K562 (cell line): ENCODE data around the gene HSPA1B. TPM values are rescaled to one million over a fixed set of nuclear protein-coding genes. Genes with fewer than 3 reads are reported as not detected.

Experiments used
- BRF1 ChIP-seq: IDR thresholded peaks from 3 replicates; pipeline ENCODE4 v1.6.1; 2011; ENCODE audit warnings: borderline replicate concordance, mild to moderate bottlenecking; ENCODE audit not compliant: insufficient read length; ENCODE audit errors: extremely low read depth
- GTF2E2 ChIP-seq: fragments of 200-800 bp; sonication (Bioruptor generic); IDR thresholded peaks from 2 replicates; pipeline ENCODE4 v1.6.1; 2016; ENCODE audit warnings: missing genetic modification characterization, missing compliant biosample characterization
- MCM2 ChIP-seq: fragments of 450-650 bp; IDR thresholded peaks from 2 replicates; pipeline ENCODE4 v1.6.1; 2017; ENCODE audit warnings: low read depth, mild to moderate bottlenecking
- MCM5 ChIP-seq: fragments of 450-650 bp; IDR thresholded peaks from 2 replicates; pipeline ENCODE4 v1.6.1; 2016; ENCODE audit warnings: low read depth
- NONO ChIP-seq, 2 experiments: fragments of 200-400 bp in 1 of 2; fragments of 450-650 bp in 1 of 2; formaldehyde crosslinking in 1 of 2; IDR thresholded peaks; 2 replicates each; pipeline ENCODE4 v1.6.1; 2017; ENCODE audit warnings: low read depth in 2 of 2, mild to moderate bottlenecking in 2 of 2, moderate library complexity in 2 of 2, low read length in 1 of 2
- POLR2G ChIP-seq: fragments of 200-400 bp; formaldehyde crosslinking; IDR thresholded peaks from 2 replicates; pipeline ENCODE4 v1.6.1; 2017; ENCODE audit warnings: low read depth, mild to moderate bottlenecking, antibody characterized with exemption, low read length, moderate library complexity
- RUNX1 ChIP-seq: sonication (generic); IDR thresholded peaks from 2 replicates; pipeline ENCODE4 v1.6.1; 2016; ENCODE audit warnings: antibody characterized with exemption, low read depth
- SAFB ChIP-seq: fragments of 200-400 bp; formaldehyde crosslinking; IDR thresholded peaks from 2 replicates; pipeline ENCODE4 v1.6.1; 2017; ENCODE audit warnings: low read depth, low read length, borderline replicate concordance
- ZNF76 ChIP-seq: fragments of 250-450 bp; sonication (Bioruptor Pico); IDR thresholded peaks from 2 replicates; pipeline ENCODE4 v1.4.0; 2020; ENCODE audit warnings: mild to moderate bottlenecking, moderate library complexity, borderline replicate concordance
- ZNF780A ChIP-seq: fragments of 250-450 bp; sonication (Bioruptor Pico); IDR thresholded peaks from 2 replicates; pipeline ENCODE4 v1.5.0; 2021; ENCODE audit warnings: mild to moderate bottlenecking
- polyA plus RNA-seq, 8 experiments: library from polyadenylated mRNA; depleted of rRNA in 4 of 8; stranded (reverse) in 5 of 8; unstranded in 3 of 8; fragments of >200 nt; fragmentation: Nextera tagmentation in 2 of 8; fragmentation: Illumina TruSeq in 1 of 8; extraction: Ambion mirVana in 2 of 8; extraction: Trizol in 1 of 8; gene quantifications; 2 replicates each; pipeline versions ENCODE4 v1.2.1 to v1.2.3, GENCODE V29; 2011 to 2014; ENCODE audit warnings: inconsistent platforms in 1 of 8, missing spikeins in 1 of 8
- total RNA-seq, 7 experiments: library from RNA; depleted of rRNA in 6 of 7; stranded (reverse); fragments of >200 nt in 6 of 7; fragmentation: Illumina TruSeq in 2 of 7; extraction: Trizol in 2 of 7; gene quantifications; 2 replicates each; pipeline versions ENCODE4 v1.2.1 to v1.2.3, GENCODE V29; 2011 to 2021; ENCODE audit warnings: low replicate concordance in 1 of 7
- TF ChIP-seq, protein P1 (sequence below): sonication (generic); formaldehyde crosslinking; IDR thresholded peaks from 2 replicates; pipeline ENCODE4 v1.8.1; 2023; ENCODE audit warnings: mild to moderate bottlenecking, missing genetic modification reagents
- TF ChIP-seq, protein P2 (sequence below), 2 experiments: fragments of 450-650 bp; conservative IDR thresholded peaks; 2 replicates each; pipeline ENCODE4 v1.6.1; 2017; ENCODE audit warnings: mild to moderate bottlenecking in 2 of 2, moderate library complexity in 2 of 2
- TF ChIP-seq, protein P3 (sequence below): sonication (generic); formaldehyde crosslinking; IDR thresholded peaks from 2 replicates; pipeline ENCODE4 v1.8.1; 2023; ENCODE audit warnings: missing genetic modification reagents, mild to moderate bottlenecking, borderline replicate concordance

The HSPA1B gene
- total and polyA plus RNA-seq, 9 of the 15 experiments (the other 6 are each of a cell fraction or from before 2014, with no cell fraction given): 0.27 to 227 (median 51.2) TPM

DNA sequence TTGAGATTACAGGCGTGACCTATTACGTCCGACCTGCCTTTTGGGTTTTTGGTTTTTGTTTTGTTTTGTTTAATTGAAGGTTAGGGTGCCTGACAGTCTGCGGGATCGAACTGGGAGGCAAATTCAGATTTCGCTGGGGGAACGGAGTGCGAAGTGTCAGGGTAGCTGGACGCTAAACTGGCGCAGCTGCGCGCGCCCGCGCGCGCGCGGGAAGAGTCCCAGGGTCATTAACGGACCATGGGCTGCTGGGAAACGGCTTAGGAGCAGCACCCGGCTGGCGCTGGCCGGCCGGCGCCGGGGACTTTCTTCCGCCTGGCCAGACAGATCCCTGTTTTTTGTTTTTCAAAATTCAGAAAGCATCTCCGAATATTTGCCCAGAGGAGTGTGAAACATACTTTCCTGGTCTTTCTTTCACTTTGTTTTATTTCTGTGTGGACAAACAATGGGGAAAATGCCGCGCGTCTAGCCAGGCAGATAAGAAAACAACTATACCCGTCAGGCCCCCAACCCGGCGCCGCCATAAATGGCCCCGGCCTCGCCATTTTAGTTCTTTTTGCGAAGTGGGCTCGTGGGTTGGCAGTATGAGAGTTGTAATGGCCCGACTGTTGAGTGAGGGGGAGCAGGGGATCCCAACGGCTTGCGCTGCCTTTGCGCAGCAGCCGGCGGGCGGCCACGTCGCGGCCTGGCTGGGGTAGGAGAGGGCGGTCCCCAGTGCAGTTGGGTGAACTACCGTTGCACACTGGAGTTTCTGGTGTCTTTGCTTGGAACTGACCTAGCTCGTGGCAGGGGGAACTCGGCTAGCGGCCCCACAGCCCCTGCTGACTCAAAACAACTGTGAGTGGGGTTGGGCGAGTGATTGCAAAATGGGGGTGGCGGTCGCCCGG lies 7.1 kb downstream of the HSPA1B start (continued):
- TF ChIP-seq, protein P1, sequence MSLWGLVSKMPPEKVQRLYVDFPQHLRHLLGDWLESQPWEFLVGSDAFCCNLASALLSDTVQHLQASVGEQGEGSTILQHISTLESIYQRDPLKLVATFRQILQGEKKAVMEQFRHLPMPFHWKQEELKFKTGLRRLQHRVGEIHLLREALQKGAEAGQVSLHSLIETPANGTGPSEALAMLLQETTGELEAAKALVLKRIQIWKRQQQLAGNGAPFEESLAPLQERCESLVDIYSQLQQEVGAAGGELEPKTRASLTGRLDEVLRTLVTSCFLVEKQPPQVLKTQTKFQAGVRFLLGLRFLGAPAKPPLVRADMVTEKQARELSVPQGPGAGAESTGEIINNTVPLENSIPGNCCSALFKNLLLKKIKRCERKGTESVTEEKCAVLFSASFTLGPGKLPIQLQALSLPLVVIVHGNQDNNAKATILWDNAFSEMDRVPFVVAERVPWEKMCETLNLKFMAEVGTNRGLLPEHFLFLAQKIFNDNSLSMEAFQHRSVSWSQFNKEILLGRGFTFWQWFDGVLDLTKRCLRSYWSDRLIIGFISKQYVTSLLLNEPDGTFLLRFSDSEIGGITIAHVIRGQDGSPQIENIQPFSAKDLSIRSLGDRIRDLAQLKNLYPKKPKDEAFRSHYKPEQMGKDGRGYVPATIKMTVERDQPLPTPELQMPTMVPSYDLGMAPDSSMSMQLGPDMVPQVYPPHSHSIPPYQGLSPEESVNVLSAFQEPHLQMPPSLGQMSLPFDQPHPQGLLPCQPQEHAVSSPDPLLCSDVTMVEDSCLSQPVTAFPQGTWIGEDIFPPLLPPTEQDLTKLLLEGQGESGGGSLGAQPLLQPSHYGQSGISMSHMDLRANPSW: no peak; the same call in 1 of the 2 replicates
- TF ChIP-seq SAFB: peak; percentile 58; the same call in 1 of the 2 replicates
- TF ChIP-seq POLR2G: peak; percentile 100
- TF ChIP-seq BRF1: no peak
- no peak for TF ChIP-seq MCM5
- peak; percentile 100 for TF ChIP-seq GTF2E2 (tag)
- TF ChIP-seq NONO (IDR thresholded peaks at IDR 0.05; ENCODE audit: low read depth in 2 of 2, low read length in 1 of 2): peak in 1 of 2 experiments; percentile 93; a peak in 2 of 4 replicates
- peak; percentile 94 for TF ChIP-seq ZNF76 (CRISPR knock-in tag)
- TF ChIP-seq, protein P2, sequence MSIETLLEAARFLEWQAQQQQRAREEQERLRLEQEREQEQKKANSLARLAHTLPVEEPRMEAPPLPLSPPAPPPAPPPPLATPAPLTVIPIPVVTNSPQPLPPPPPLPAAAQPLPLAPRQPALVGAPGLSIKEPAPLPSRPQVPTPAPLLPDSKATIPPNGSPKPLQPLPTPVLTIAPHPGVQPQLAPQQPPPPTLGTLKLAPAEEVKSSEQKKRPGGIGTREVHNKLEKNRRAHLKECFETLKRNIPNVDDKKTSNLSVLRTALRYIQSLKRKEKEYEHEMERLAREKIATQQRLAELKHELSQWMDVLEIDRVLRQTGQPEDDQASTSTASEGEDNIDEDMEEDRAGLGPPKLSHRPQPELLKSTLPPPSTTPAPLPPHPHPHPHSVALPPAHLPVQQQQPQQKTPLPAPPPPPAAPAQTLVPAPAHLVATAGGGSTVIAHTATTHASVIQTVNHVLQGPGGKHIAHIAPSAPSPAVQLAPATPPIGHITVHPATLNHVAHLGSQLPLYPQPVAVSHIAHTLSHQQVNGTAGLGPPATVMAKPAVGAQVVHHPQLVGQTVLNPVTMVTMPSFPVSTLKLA (conservative IDR thresholded peaks at IDR 0.05): no peak
- no peak for TF ChIP-seq ZNF780A (CRISPR knock-in tag)
- no peak for TF ChIP-seq RUNX1
- TF ChIP-seq, protein P3, sequence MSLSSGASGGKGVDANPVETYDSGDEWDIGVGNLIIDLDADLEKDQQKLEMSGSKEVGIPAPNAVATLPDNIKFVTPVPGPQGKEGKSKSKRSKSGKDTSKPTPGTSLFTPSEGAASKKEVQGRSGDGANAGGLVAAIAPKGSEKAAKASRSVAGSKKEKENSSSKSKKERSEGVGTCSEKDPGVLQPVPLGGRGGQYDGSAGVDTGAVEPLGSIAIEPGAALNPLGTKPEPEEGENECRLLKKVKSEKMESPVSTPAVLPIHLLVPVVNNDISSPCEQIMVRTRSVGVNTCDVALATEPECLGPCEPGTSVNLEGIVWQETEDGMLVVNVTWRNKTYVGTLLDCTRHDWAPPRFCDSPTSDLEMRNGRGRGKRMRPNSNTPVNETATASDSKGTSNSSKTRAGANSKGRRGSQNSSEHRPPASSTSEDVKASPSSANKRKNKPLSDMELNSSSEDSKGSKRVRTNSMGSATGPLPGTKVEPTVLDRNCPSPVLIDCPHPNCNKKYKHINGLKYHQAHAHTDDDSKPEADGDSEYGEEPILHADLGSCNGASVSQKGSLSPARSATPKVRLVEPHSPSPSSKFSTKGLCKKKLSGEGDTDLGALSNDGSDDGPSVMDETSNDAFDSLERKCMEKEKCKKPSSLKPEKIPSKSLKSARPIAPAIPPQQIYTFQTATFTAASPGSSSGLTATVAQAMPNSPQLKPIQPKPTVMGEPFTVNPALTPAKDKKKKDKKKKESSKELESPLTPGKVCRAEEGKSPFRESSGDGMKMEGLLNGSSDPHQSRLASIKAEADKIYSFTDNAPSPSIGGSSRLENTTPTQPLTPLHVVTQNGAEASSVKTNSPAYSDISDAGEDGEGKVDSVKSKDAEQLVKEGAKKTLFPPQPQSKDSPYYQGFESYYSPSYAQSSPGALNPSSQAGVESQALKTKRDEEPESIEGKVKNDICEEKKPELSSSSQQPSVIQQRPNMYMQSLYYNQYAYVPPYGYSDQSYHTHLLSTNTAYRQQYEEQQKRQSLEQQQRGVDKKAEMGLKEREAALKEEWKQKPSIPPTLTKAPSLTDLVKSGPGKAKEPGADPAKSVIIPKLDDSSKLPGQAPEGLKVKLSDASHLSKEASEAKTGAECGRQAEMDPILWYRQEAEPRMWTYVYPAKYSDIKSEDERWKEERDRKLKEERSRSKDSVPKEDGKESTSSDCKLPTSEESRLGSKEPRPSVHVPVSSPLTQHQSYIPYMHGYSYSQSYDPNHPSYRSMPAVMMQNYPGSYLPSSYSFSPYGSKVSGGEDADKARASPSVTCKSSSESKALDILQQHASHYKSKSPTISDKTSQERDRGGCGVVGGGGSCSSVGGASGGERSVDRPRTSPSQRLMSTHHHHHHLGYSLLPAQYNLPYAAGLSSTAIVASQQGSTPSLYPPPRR (CRISPR knock-in tag): no peak
- TF ChIP-seq MCM2: no peak
